Coronary artery (tissue), 2 donors: ENCODE data around the gene CPA4.

Experiments used
- DNase-seq: peaks from one replicate; pipeline ENCODE4 v3.0.0-alpha.2; 2017; ENCODE audit warnings: low spot score
- H3K27ac ChIP-seq, 2 donors: fragments of 200-600 bp; sonication (generic); one replicate each; pipeline ENCODE4 v1.5.1; 2016 to 2019
- H3K4me3 ChIP-seq: fragments of 200-600 bp; sonication (generic); 2 replicates; pipeline ENCODE4 v1.5.1; 2016; ENCODE audit warnings: mild to moderate bottlenecking, moderate library complexity
- CTCF ChIP-seq: fragments of 200-600 bp; sonication (generic); IDR thresholded peaks from one replicate; pipeline ENCODE4 v1.5.1; 2019; ENCODE audit warnings: antibody characterized with exemption

The CPA4 gene

GRCh38 chr7:130276796-130277762 is 15.9 kb upstream of the CPA4 start:
- TF ChIP-seq CTCF = no peak
- no peak for DNase-seq
- Histone ChIP-seq H3K4me3 (no peak overlapping the region), H3K27ac (no peak overlapping the region)

GRCh38 chr7:130277763-130278643 is 15.0 kb upstream of the CPA4 start:
- Histone ChIP-seq H3K4me3 (no peak overlapping the region), H3K27ac (no peak overlapping the region)
- TF ChIP-seq CTCF = peak; percentile 62
- DNase-seq = no peak

- Histone ChIP-seq H3K4me3 (no peak overlapping the region), H3K27ac (no peak overlapping the region)
- DNase-seq = no peak
- no peak for TF ChIP-seq CTCF
Measured at GRCh38 chr7:130278860-130279259, 14.1 kb upstream of the CPA4 start.

GRCh38 chr7:130279286-130279685 is 13.7 kb upstream of the CPA4 start:
- no peak overlapping the region for H3K4me3 ChIP-seq
- DNase-seq = no peak
- TF ChIP-seq CTCF = no peak
- no peak overlapping the region for H3K27ac ChIP-seq

- no peak for DNase-seq
- no peak overlapping the region for H3K4me3 ChIP-seq
- TF ChIP-seq CTCF = no peak
- no peak overlapping the region for H3K27ac ChIP-seq
Measured at GRCh38 chr7:130279906-130280305, 13.1 kb upstream of the CPA4 start.

- no peak for DNase-seq
- Histone ChIP-seq H3K4me3 (no peak overlapping the region), H3K27ac (no peak overlapping the region)
- no peak for TF ChIP-seq CTCF
Measured at GRCh38 chr7:130281260-130281659, 11.7 kb upstream of the CPA4 start.
